GM12892 (cell line): ENCODE measurements around the gene ADARB2.
"Not testable (repeated sequence)": the region's sequence is repeated elsewhere in the genome, so short reads cannot be mapped to it uniquely, and the experiment has no call there.

Experiments used
- DNase-seq: peaks from one replicate; pipeline ENCODE4 v3.0.0; 2011; ENCODE audit not compliant: insufficient read length
- FAIRE-seq: peaks from 2 replicates; lab custom pipeline; 2011; peaks lifted over from hg19 to GRCh38; lab: Jason Lieb, UNC
- POLR2A ChIP-seq: IDR thresholded peaks from 2 replicates; pipeline ENCODE4 v1.6.1; 2011; ENCODE audit warnings: low read depth, low read length, control low read depth
- POLR2AphosphoS5 ChIP-seq: IDR thresholded peaks from 2 replicates; pipeline ENCODE4 v1.6.1; 2011; ENCODE audit warnings: low read depth, low read length, control low read depth
- TAF1 ChIP-seq: IDR thresholded peaks from 2 replicates; pipeline ENCODE4 v1.6.1; 2011; ENCODE audit warnings: low read depth, mild to moderate bottlenecking, control low read depth, low read length, borderline replicate concordance

Gene ADARB2

GRCh38 chr10:1538531-1539061, 198.7 kb downstream of the ADARB2 start:
- TF ChIP-seq POLR2AphosphoS5 (no peak), TAF1 (no peak), POLR2A (no peak)
- FAIRE-seq (no peak), DNase-seq (no peak)

- FAIRE-seq = no peak
- no peak for DNase-seq
- TF ChIP-seq POLR2A (no peak), TAF1 (no peak), POLR2AphosphoS5 (no peak)
Measured at GRCh38 chr10:1538121-1538520, 199.2 kb downstream of the ADARB2 start.

GRCh38 chr10:1537449-1537848, 199.9 kb downstream of the ADARB2 start:
- FAIRE-seq, DNase-seq: not testable (repeated sequence)

GRCh38 chr10:1536341-1536740, 201.0 kb downstream of the ADARB2 start:
- no peak for TF ChIP-seq POLR2A
- no peak for TF ChIP-seq POLR2AphosphoS5
- no peak for TF ChIP-seq TAF1
- no peak for FAIRE-seq
- DNase-seq = no peak

- TF ChIP-seq POLR2A = no peak
- TF ChIP-seq POLR2AphosphoS5 = no peak
- no peak for TF ChIP-seq TAF1
- no peak for FAIRE-seq
- no peak for DNase-seq
Measured at GRCh38 chr10:1535301-1535965, 201.9 kb downstream of the ADARB2 start.

- FAIRE-seq (no peak), DNase-seq (no peak)
- no peak for TF ChIP-seq TAF1
Measured at GRCh38 chr10:1534820-1535219, 202.5 kb downstream of the ADARB2 start.

GRCh38 chr10:1532636-1533035, 204.7 kb downstream of the ADARB2 start:
- TF ChIP-seq POLR2A (no peak), TAF1 (no peak), POLR2AphosphoS5 (no peak)
- no peak for DNase-seq
- no peak for FAIRE-seq

- TF ChIP-seq POLR2AphosphoS5 = no peak
- TF ChIP-seq TAF1 = no peak
- no peak for TF ChIP-seq POLR2A
- no peak for DNase-seq
- no peak for FAIRE-seq
Measured at GRCh38 chr10:1531883-1532597, 205.3 kb downstream of the ADARB2 start.

- no peak for DNase-seq
- no peak for TF ChIP-seq POLR2A
- no peak for TF ChIP-seq POLR2AphosphoS5
- no peak for TF ChIP-seq TAF1
- FAIRE-seq = no peak
Measured at GRCh38 chr10:1530871-1531517, 206.3 kb downstream of the ADARB2 start.

GRCh38 chr10:1529806-1530413, 207.4 kb downstream of the ADARB2 start:
- TF ChIP-seq TAF1 = no peak
- TF ChIP-seq POLR2A = no peak
- no peak for TF ChIP-seq POLR2AphosphoS5
- FAIRE-seq = no peak
- no peak for DNase-seq

GRCh38 chr10:1527951-1528350, 209.4 kb downstream of the ADARB2 start:
- TF ChIP-seq TAF1 (no peak), POLR2A (no peak), POLR2AphosphoS5 (no peak)
- no peak for FAIRE-seq
- DNase-seq = no peak

GRCh38 chr10:1526436-1527055, 210.8 kb downstream of the ADARB2 start:
- FAIRE-seq (no peak), DNase-seq (no peak)
- TF ChIP-seq TAF1 (no peak), POLR2AphosphoS5 (no peak), POLR2A (no peak)
